H54 (cell line): ENCODE measurements around the gene NRN1L.

Source experiments
- DNase-seq: peaks from one replicate; pipeline ENCODE4 v3.0.0; 2011; ENCODE audit warnings: low spot score, mixed read lengths; ENCODE audit not compliant: insufficient read length
- FAIRE-seq: peaks from 3 replicates; lab custom pipeline; 2011; peaks lifted over from hg19 to GRCh38; lab: Jason Lieb, UNC
- POLR2A ChIP-seq: IDR thresholded peaks from 2 replicates; pipeline ENCODE4 v1.6.1; 2011; ENCODE audit warnings: low read depth, mild to moderate bottlenecking, low read length

NRN1L gene

GRCh38 chr16:67924140-67924906 is 39.6 kb downstream of the NRN1L start:
- no peak for TF ChIP-seq POLR2A
- FAIRE-seq (no peak), DNase-seq (no peak)

GRCh38 chr16:67926181-67926750 is 41.6 kb downstream of the NRN1L start:
- no peak for TF ChIP-seq POLR2A
- no peak for DNase-seq
- no peak for FAIRE-seq

- no peak for FAIRE-seq
- DNase-seq = no peak
- no peak for TF ChIP-seq POLR2A
Measured at GRCh38 chr16:67927131-67927941, 42.7 kb downstream of the NRN1L start.

- no peak for FAIRE-seq
- no peak for DNase-seq
- TF ChIP-seq POLR2A = no peak
Measured at GRCh38 chr16:67928147-67928546, 43.5 kb downstream of the NRN1L start.

GRCh38 chr16:67928561-67929364 is 44.1 kb downstream of the NRN1L start:
- DNase-seq (peak; percentile 53), FAIRE-seq (peak; percentile 53)
- TF ChIP-seq POLR2A = no peak

GRCh38 chr16:67930191-67930590 is 45.5 kb downstream of the NRN1L start:
- no peak for DNase-seq
- no peak for TF ChIP-seq POLR2A
- no peak for FAIRE-seq

- DNase-seq (no peak), FAIRE-seq (no peak)
- no peak for TF ChIP-seq POLR2A
Measured at GRCh38 chr16:67930678-67931211, 46.1 kb downstream of the NRN1L start.

GRCh38 chr16:67931712-67932461 is 47.2 kb downstream of the NRN1L start, which contains the start of gene CTRL:
Gene CTRL, minus strand, starts transcription at chr16:67931862. Its CDS starts 10 bp downstream, at chr16:67931852.
- no peak for FAIRE-seq
- no peak for TF ChIP-seq POLR2A
- no peak for DNase-seq

GRCh38 chr16:67932462-67932840 is 47.8 kb downstream of the NRN1L start:
- DNase-seq = no peak
- no peak for FAIRE-seq

GRCh38 chr16:67933805-67934204 is 49.1 kb downstream of the NRN1L start:
- DNase-seq (no peak), FAIRE-seq (no peak)
- no peak for TF ChIP-seq POLR2A

More at GRCh38 chr16:67932462-67932840, 47.8 kb downstream of the NRN1L start:
- TF ChIP-seq POLR2A = no peak

- no peak for FAIRE-seq
- TF ChIP-seq POLR2A = no peak
- no peak for DNase-seq
Measured at GRCh38 chr16:67934306-67935100, 49.8 kb downstream of the NRN1L start.

- TF ChIP-seq POLR2A = no peak
- DNase-seq (no peak), FAIRE-seq (no peak)
Measured at GRCh38 chr16:67935101-67935401, 50.4 kb downstream of the NRN1L start.
